Adrenal gland (tissue), 12 donors: ENCODE data around the gene SULT4A1. TPM values are rescaled to one million over a fixed set of nuclear protein-coding genes. Genes with fewer than 3 reads are reported as not detected.

ENCODE experiments used
- DNase-seq, 7 donors: peaks; one replicate each; pipeline ENCODE4 v3.0.0-alpha.2; 2019 to 2020
- H3K27ac ChIP-seq, 5 donors: fragments of 200-600 bp; sonication (generic) in 4 of 5; 1 replicate in 3 of 5; 2 replicates in 2 of 5; pipeline versions ENCODE4 v1.5.1 to v1.8.0; 2016 to 2020; ENCODE audit warnings: mild to moderate bottlenecking in 1 of 5
- H3K27me3 ChIP-seq: fragments of 200-600 bp; 2 replicates; pipeline ENCODE4 v1.8.0; 2021
- H3K36me3 ChIP-seq, 2 donors: fragments of 200-600 bp; replicated peaks in 1 of 2; 1 replicate in 1 of 2; 2 replicates in 1 of 2; pipeline versions ENCODE4 v1.5.1 to v1.8.0; 2018 to 2022
- H3K4me1 ChIP-seq, 2 donors: fragments of 200-600 bp; replicated peaks in 1 of 2; 1 replicate in 1 of 2; 2 replicates in 1 of 2; pipeline versions ENCODE4 v1.5.1 to v1.8.0; 2018 to 2021
- H3K4me3 ChIP-seq, 4 donors: fragments of 200-600 bp; sonication (generic) in 3 of 4; one replicate each; pipeline ENCODE4 v1.5.1; 2016 to 2018
- H3K9me3 ChIP-seq, 3 donors: fragments of 200-600 bp; sonication (generic) in 1 of 3; replicated peaks in 1 of 3; 1 replicate in 2 of 3; 2 replicates in 1 of 3; pipeline versions ENCODE4 v1.5.1 to v1.8.0; 2016 to 2021
- CTCF ChIP-seq, 6 experiments: fragments of 450-650 bp in 4 of 6; fragments of 200-600 bp in 2 of 6; sonication (generic) in 1 of 6; IDR thresholded peaks; 1 replicate in 5 of 6; 2 replicates in 1 of 6; pipeline versions ENCODE4 v1.5.1 to v1.8.0; 2016 to 2021; ENCODE audit warnings: antibody characterized with exemption in 6 of 6, mild to moderate bottlenecking in 2 of 6, moderate library complexity in 1 of 6
- POLR2A ChIP-seq, 2 donors: fragments of 450-650 bp; IDR thresholded peaks; one replicate each; pipeline ENCODE4 v1.6.1; 2017; ENCODE audit warnings: antibody characterized with exemption in 2 of 2, mild to moderate bottlenecking in 2 of 2, moderate library complexity in 1 of 2
- WGBS, 4 donors: extraction: QIAGEN DNeasy Blood & Tissue Kit in 2 of 4; methylation state at CpG; one replicate each; pipeline versions ENCODE4 v1.1.5 to v1.1.7; 2013 to 2017; 5-methylcytosine and 5-hydroxymethylcytosine counted together
- intact Hi-C, 2 donors: fragments of 100-400 bp; cut with DNase I; formaldehyde crosslinking; loops; one replicate each; pipeline versions ENCODE4 v1.14.1 to v1.15.0; 2022 to 2023
- polyA plus RNA-seq, 3 donors: library from polyadenylated mRNA; stranded (reverse); fragments of 200-250 nt in 2 of 3; fragments of 350-450 nt in 1 of 3; fragmentation: Illumina TruSeq in 1 of 3; extraction: RNeasy Lipid Tissue Mini Kit (QIAGEN cat#74804) in 1 of 3; gene quantifications; one replicate each; pipeline ENCODE4 v1.2.3, GENCODE V29; 2013 to 2014
- total RNA-seq, 9 donors: library from RNA; depleted of rRNA in 4 of 9; stranded (reverse); fragments of >200 nt in 4 of 9; fragments of 120-200 nt in 1 of 9; fragmentation: NEBNext Ultra II Directional in 1 of 9; extraction: Animal tissue kit (Norgen Biotek cat#: 25700) in 1 of 9; gene quantifications; one replicate each; pipeline versions ENCODE4 v1.1.0 to v1.2.4, GENCODE V29; 2013 to 2023
- donor health status: healthy with polysubstance abuse.
- donor health status: Bipolar disorder and iron deficiency.
- donor health status: DM: yes; HTN: yes; CAD: no.
- donor health status: DM: no; HTN: no; CAD: no.
- donor health status: DM: no; HTN: no; CAD: no.
- donor health status: DM: yes; HTN: yes; CAD: no.

SULT4A1 gene
- total and polyA plus RNA-seq, 12 donors: 0.65 to 8.8 (median 2.8) TPM; not detected in 4

DNA sequence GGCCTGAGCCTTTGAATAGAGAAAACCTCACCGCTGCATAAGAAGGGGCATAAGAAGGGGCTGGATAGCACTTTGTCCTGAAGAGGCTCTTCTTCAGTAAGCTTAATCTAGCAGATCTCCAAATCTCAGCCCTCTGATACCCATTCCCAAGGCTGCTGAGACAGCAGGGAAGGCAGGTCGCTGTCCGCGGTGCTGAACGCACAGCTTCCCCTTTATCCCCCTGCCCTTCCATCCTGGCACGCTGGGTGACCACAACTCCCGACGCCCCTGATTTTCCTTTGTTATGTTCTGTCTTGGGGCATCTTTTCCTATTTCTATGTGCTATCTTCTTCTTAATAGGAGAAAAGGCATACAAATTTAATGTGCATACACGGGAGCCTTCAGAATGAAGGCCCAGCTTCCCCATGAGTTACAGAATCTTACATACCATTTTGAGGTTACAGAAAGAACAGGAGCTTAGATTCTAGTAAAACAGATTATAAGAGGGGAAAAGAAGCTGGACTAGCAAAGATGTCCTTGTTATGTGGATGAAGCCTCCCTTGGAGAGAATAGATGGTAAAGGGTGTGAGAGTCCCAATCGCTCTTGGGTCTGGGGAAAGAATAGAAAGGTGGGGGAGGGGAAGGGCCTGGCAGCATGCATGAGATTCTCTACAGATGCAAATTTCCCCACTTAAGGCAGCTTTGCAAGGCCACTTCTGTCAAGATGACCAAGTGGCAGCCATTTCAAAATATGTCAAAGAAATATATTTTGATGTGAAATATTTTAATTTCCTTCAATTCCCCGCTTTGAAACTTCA, 5.7 kb upstream of the SULT4A1 start:
- 9 to 11% (median 9%) methylated on average over 11 of the region's 11 CpGs for WGBS, 4 donors
- no peaks in the 10 kb centered on the region for H3K4me1 ChIP-seq
- H3K27ac ChIP-seq: no peak overlapping the region
- no peaks in the 10 kb centered on the region for H3K9me3 ChIP-seq
- no peak overlapping the region for H3K4me3 ChIP-seq
- peak in 6 of 7 donors; percentile 49 to 69 (median 61) for DNase-seq
- intact Hi-C loops: no loop called here
- TF ChIP-seq CTCF (IDR thresholded peaks at IDR 0.05) (peak in 2 of 6 experiments; percentile 3 to 5), POLR2A (IDR thresholded peaks at IDR 0.05) (no peak)
- no peaks in the 10 kb centered on the region for H3K36me3 ChIP-seq
- H3K27me3 ChIP-seq: peaks cover 5% of the 10 kb centered on the region

DNA sequence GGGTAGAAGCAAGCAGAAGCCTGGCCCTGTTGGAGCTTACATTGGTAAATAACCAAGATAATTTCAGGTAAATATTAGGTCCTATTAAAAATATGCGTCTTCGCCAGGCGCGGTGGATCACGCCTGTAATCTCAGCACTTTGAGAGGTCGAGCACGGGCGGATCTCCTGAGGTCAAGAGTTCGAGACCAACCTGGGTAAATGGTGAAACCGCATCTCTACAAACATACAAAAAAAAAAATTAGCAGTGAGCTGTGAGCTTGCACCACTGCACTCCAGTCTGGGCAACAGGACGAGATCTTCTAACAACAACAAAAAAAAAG, 529 bp upstream of the SULT4A1 start:
- Histone ChIP-seq H3K27me3 (peaks cover 13% of the 10 kb centered on the region), H3K9me3 (no peaks in the 10 kb centered on the region), H3K4me1 (no peaks in the 10 kb centered on the region), H3K36me3 (no peaks in the 10 kb centered on the region), H3K4me3 (no peak overlapping the region), H3K27ac (no peak overlapping the region)
- intact Hi-C loops: no loop called here
- 76 to 86% (median 79%) methylated on average over 11 of the region's 11 CpGs for WGBS, 4 donors
- TF ChIP-seq CTCF (IDR thresholded peaks at IDR 0.05): no peak
- no peak for TF ChIP-seq POLR2A (IDR thresholded peaks at IDR 0.05)
- DNase-seq: peak in 2 of 7 donors; percentile 1 to 4

DNA sequence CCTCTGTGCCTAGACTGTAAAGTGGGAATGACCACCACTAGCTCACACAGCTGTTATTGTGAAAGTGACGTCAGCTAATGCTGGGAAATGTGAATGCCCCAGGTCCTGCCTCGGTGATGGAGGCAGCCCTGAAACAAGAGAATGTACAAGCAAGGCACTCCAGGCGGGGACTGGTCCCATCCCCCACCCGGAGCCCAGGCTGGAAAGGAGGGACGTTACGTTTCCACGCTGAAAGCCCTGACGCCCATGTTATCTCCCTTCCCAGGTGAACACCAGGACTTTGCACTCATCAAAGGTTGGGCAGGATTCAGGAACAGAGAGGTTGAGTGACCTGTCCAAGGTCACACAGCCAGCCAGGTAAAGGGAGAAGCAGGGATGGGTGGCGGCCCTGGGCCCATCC, 784 bp downstream of the SULT4A1 start:
- intact Hi-C loops: no loop called here
- Histone ChIP-seq H3K9me3 (no peaks in the 10 kb centered on the region), H3K27me3 (peaks cover 13% of the 10 kb centered on the region), H3K4me3 (no peak overlapping the region), H3K36me3 (no peaks in the 10 kb centered on the region), H3K27ac (peak overlapping the region in 1 of 5 donors; percentile 59), H3K4me1 (no peaks in the 10 kb centered on the region)
- DNase-seq: peak in 3 of 7 donors; percentile 5 to 60 (median 7)
- TF ChIP-seq CTCF (IDR thresholded peaks at IDR 0.05) (no peak), POLR2A (IDR thresholded peaks at IDR 0.05) (no peak)
- 43 to 58% (median 48%) methylated on average over 8 to 9 of the region's 9 CpGs for WGBS, 4 donors

- Histone ChIP-seq H3K9me3 (no peaks in the 10 kb centered on the region), H3K36me3 (no peaks in the 10 kb centered on the region), H3K4me3 (no peak overlapping the region), H3K4me1 (no peaks in the 10 kb centered on the region), H3K27me3 (peaks cover 13% of the 10 kb centered on the region), H3K27ac (peak overlapping the region in 1 of 5 donors; percentile 59)
- WGBS, 4 donors: 74 to 93% (median 82%) methylated on average over 8 to 12 of the region's 12 CpGs
- intact Hi-C loops: no loop called here
- no peak for TF ChIP-seq CTCF (IDR thresholded peaks at IDR 0.05)
- TF ChIP-seq POLR2A (IDR thresholded peaks at IDR 0.05): no peak
- peak in 1 of 7 donors; percentile 1 for DNase-seq
Measured at GRCh38 chr22:43860831-43861230, 1.5 kb downstream of the SULT4A1 start.
